ENCODE measurements around the gene SLC7A8. TPM values are rescaled to one million over a fixed set of nuclear protein-coding genes. Genes with fewer than 3 reads are reported as not detected.

Gene SLC7A8
- total RNA-seq, 2 donors from 2014 or later = 11.9 to 23.7 TPM

DNA sequence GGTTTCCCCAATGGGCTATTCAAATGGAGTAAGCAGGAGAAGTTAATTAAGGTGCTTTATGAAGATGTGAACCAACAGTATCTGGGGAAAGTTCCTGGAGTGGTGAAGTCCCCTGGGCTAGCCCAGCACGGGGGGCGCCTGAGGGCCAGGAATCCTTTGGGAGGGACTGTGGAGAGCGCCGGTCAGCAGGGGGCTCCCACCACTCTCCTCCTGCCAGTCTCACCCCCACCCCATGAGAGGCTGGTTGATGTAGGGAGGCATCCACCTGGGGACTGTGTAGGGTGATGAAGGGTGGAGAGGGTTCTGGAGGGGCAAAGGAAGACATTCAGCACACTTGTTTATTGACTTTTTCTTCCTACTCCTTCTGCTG, 68.8 kb downstream of the SLC7A8 start:
- H3K27me3 ChIP-seq = no peaks in the 10 kb centered on the region
- H3K4me1 ChIP-seq = peaks cover 0 to 15% of the 10 kb centered on the region in 2 donors
- TF ChIP-seq, protein P1, sequence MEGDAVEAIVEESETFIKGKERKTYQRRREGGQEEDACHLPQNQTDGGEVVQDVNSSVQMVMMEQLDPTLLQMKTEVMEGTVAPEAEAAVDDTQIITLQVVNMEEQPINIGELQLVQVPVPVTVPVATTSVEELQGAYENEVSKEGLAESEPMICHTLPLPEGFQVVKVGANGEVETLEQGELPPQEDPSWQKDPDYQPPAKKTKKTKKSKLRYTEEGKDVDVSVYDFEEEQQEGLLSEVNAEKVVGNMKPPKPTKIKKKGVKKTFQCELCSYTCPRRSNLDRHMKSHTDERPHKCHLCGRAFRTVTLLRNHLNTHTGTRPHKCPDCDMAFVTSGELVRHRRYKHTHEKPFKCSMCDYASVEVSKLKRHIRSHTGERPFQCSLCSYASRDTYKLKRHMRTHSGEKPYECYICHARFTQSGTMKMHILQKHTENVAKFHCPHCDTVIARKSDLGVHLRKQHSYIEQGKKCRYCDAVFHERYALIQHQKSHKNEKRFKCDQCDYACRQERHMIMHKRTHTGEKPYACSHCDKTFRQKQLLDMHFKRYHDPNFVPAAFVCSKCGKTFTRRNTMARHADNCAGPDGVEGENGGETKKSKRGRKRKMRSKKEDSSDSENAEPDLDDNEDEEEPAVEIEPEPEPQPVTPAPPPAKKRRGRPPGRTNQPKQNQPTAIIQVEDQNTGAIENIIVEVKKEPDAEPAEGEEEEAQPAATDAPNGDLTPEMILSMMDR (IDR thresholded peaks at IDR 0.05) = no peak
- H3K4me3 ChIP-seq = no peak overlapping the region
- H3K27ac ChIP-seq = no peak overlapping the region
- no peaks in the 10 kb centered on the region for H3K9me3 ChIP-seq
- no peak for DNase-seq (ENCODE audit: low spot score)
- no peaks in the 10 kb centered on the region for H3K36me3 ChIP-seq

DNA sequence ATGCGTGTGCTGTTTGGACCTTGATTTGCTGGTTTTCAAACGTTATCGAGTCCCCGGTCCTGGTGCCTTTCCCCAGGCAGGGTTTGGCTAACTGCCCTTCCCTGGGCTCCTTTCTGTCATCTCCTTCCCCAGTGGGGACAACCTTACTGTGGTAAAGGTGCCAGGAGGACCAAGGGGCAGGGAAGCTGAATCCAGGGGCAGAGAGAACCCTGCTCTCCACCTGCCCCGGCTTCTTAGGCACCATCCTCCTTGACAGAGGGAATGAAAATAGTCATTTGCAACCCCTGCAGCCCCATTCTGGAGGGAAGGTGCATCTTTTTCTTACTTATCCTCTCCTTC, 69.4 kb downstream of the SLC7A8 start:
- H3K36me3 ChIP-seq = no peaks in the 10 kb centered on the region
- H3K4me1 ChIP-seq = peaks cover 0 to 15% of the 10 kb centered on the region in 2 donors
- no peak overlapping the region for H3K27ac ChIP-seq
- no peaks in the 10 kb centered on the region for H3K27me3 ChIP-seq
- DNase-seq (ENCODE audit: low spot score) = no peak
- TF ChIP-seq, protein P1 (IDR thresholded peaks at IDR 0.05) = no peak
- H3K9me3 ChIP-seq = no peaks in the 10 kb centered on the region
- no peak overlapping the region for H3K4me3 ChIP-seq

DNA sequence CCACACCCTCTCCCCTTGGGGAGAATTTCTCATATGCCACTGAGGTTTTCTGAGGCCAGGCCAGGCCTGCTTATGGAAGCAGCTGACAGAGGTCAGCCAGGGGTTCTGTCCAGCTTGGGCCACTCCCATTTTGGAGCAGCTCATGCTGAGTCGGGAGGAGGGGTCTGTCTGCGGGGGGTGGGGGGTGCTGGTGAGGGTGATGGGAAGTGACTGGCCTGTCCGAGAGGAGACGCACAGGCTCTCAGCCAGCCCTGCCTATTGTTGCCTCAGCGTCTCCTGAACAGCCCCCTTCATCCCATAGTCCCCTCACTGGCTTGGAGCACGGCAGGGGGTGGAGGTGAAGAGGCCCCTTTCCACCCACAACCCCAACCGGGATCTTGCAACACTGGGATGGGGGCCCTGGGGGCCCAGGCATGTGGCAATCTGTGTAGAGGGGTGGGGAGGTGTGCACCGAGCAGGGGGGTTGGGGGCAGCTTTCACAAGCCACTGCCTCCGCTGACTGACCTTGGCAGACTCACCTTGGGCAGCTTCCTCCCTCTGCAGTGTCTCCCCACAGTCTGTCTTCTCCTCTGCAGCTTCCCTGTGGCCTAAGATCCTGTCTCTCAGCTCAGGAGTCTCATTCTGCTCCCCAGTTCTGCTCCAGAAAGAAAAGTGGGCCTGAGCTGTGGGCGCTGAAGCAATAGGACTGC, 69.9 kb downstream of the SLC7A8 start:
- Histone ChIP-seq H3K9me3 (no peaks in the 10 kb centered on the region), H3K27me3 (no peaks in the 10 kb centered on the region), H3K4me1 (peaks cover 0 to 15% of the 10 kb centered on the region in 2 donors), H3K4me3 (no peak overlapping the region), H3K27ac (no peak overlapping the region), H3K36me3 (no peaks in the 10 kb centered on the region)
- DNase-seq (ENCODE audit: low spot score) = no peak
- TF ChIP-seq, protein P1 (IDR thresholded peaks at IDR 0.05) = no peak

DNA sequence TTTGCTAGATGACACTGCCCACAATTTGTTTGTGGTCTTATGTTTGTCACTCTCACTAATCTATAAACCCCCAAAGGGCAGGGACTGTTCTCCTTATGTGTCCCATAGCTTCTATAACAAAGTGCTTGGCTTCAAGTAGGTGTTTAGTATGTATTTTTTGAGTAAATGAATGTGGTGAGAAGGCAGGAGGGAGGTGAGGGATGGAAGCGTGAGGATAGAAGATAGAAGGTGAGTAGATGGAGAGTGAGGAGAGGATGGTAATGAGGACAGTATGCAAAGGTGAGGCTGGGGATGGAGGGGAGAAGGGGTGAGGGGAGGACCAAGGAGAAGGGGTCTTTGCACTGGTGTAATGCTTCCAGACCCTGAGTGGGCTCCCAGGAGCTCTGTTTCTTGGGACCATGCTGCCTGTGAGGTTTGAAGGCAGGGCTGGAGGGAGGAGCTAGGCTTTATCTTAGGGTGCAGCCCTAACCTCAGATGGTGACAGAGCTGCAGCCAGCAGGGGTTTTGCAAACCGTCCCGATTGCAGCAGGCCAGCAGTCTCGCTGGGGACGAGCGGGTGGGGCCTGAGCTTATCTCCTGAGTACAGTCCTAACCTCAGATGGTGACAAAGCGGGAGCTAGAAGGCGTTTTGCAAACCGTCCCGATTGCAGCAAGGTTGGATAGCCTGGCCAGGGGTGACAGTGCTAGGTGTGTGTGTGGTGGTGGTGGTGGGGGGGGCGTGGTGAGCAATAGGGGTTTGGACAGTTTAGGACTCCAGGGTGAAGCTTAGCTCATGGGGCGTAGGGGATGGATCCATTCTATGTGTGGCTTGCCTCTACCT, 70.9 kb downstream of the SLC7A8 start:
- Histone ChIP-seq H3K36me3 (no peaks in the 10 kb centered on the region), H3K4me1 (peaks cover 0 to 15% of the 10 kb centered on the region in 2 donors), H3K9me3 (no peaks in the 10 kb centered on the region), H3K4me3 (no peak overlapping the region), H3K27ac (no peak overlapping the region), H3K27me3 (no peaks in the 10 kb centered on the region)
- no peak for DNase-seq (ENCODE audit: low spot score)
- TF ChIP-seq, protein P1 (IDR thresholded peaks at IDR 0.05) = no peak

DNA sequence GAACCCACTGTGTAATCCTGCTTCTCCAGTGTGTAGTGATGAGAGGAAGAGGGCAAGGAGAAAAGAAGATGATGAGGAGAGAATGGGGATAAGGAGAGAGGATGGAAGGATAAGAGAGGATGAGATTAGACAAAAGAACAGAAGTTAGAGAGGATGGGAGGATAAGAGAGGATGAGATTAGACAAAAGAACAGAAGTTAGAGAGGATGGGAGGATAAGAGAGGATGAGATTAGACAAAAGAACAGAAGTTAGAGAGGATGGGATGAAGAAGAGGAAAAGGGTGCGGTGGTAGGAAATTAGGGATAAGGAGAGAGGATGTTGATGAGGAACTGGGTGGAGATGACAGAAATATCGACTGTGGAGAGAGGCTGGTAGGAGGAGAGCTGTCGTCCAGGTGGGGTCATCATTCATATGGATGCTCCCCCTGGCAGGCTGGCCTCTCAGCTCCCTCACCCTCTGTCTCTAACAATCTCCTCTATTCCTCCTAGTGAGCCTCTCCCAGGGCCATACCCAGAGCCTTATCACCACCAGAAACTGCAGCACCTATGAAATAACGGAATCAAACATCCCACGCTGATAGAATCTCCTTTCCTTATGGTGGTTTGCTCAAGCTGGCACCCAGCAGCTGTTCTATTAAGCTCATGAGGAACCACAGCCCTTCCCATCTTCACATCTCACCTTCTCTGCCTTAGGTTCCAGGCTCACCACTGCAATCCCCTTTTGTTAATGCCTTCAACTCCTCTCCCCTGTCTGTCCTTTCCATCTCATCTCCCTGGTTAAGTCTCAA, 72.7 kb downstream of the SLC7A8 start:
- no peaks in the 10 kb centered on the region for H3K27me3 ChIP-seq
- TF ChIP-seq, protein P1 (IDR thresholded peaks at IDR 0.05) = no peak
- no peaks in the 10 kb centered on the region for H3K36me3 ChIP-seq
- H3K4me1 ChIP-seq = peaks cover 0 to 15% of the 10 kb centered on the region in 2 donors
- no peak overlapping the region for H3K4me3 ChIP-seq
- H3K9me3 ChIP-seq = no peaks in the 10 kb centered on the region
- H3K27ac ChIP-seq = no peak overlapping the region
- DNase-seq (ENCODE audit: low spot score) = no peak

Data from right atrium auricular region (tissue), 2 donors.